HCT116 (cell line): ENCODE results near the gene LRRC3C. TPM values are rescaled to one million over a fixed set of nuclear protein-coding genes. Genes with fewer than 3 reads are reported as not detected.

Experiments
- ATAC-seq: fragments of 200-7000 bp; cut with Tn5 transposase; 2 replicates; pipeline ENCODE4 v1.9.1; 2020; ENCODE audit warnings: mild to moderate bottlenecking, moderate library complexity
- BruUV-seq: library from RNA; stranded (reverse); fragments of 400-500 nt; replicated peaks from 2 replicates; lab custom pipeline; 2021; lab: Mats Ljungman, UMichigan
- CTCF ChIA-PET: fragments of 300-600 bp; sonication (Branson Sonifier 250); formaldehyde crosslinking; loops from one replicate; lab custom pipeline; 2021; ENCODE audit warnings: antibody characterized with exemption; lab: Charles Lee
- POLR2A ChIA-PET: fragments of 300-600, 350-600 bp; sonication (Branson Sonifier 250); formaldehyde crosslinking; loops from one replicate; lab custom pipeline; 2021; ENCODE audit warnings: antibody characterized with exemption; lab: Charles Lee
- RAD21 ChIA-PET, 2 experiments: fragments of 300-600 bp; sonication (Branson Sonifier 250); formaldehyde crosslinking; loops; one replicate each; lab custom pipeline; 2023; ENCODE audit warnings: low total read pairs in 2 of 2; ENCODE audit not compliant: uncharacterized antibody in 2 of 2, unreplicated experiment in 2 of 2, low non-redundant PET in 1 of 2; lab: Charles Lee
- DNase-seq: peaks from one replicate; pipeline ENCODE4 v3.0.0-alpha.2; 2010; ENCODE audit warnings: low read depth, low spot score
- H2AFZ ChIP-seq: fragments of 200-600 bp; shearing (Covaris generic), sonication (generic); 2 replicates; pipeline ENCODE4 v1.6.1; 2017; ENCODE audit warnings: low read depth, mixed run types, mixed read lengths, antibody characterized with exemption, low read length; ENCODE audit not compliant: poor library complexity, severe bottlenecking
- H3K27ac ChIP-seq: 2 replicates; pipeline ENCODE4 v1.5.1; 2012; ENCODE audit warnings: low read depth, low read length
- H3K27me3 ChIP-seq: fragments of 200-600 bp; sonication (generic); 2 replicates; pipeline ENCODE4 v1.6.1; 2016; ENCODE audit warnings: mixed run types, low read length, mixed read lengths; ENCODE audit not compliant: insufficient read depth
- H3K36me3 ChIP-seq, 2 experiments: fragments of 200-500 bp in 1 of 2; fragments of 200-600 bp in 1 of 2; sonication (Bioruptor generic) in 1 of 2; sonication (generic) in 1 of 2; 2 replicates each; pipeline versions ENCODE4 v1.5.1 to v1.6.1; 2014 to 2016; ENCODE audit warnings: low read length in 2 of 2, inconsistent platforms in 1 of 2, mixed read lengths in 1 of 2, mixed run types in 1 of 2; ENCODE audit not compliant: insufficient read depth in 2 of 2, control insufficient read depth in 1 of 2
- H3K4me1 ChIP-seq, 2 experiments: fragments of 200-600 bp in 1 of 2; sonication (generic) in 1 of 2; 2 replicates each; pipeline versions ENCODE4 v1.5.1 to v1.6.1; 2012 to 2017; ENCODE audit warnings: low read length in 2 of 2, inconsistent platforms in 1 of 2, mild to moderate bottlenecking in 1 of 2, mixed read lengths in 1 of 2, mixed run types in 1 of 2, moderate library complexity in 1 of 2; ENCODE audit not compliant: insufficient read depth in 2 of 2, control insufficient read depth in 1 of 2
- H3K4me2 ChIP-seq: fragments of 200-600 bp; sonication (generic); 2 replicates; pipeline ENCODE4 v1.6.1; 2017; ENCODE audit warnings: mixed run types, low read length, mixed read lengths
- H3K4me3 ChIP-seq, 2 experiments: fragments of 200-600 bp in 1 of 2; sonication (generic) in 1 of 2; replicated peaks in 1 of 2; 2 replicates each; pipeline ENCODE4 v1.5.1; 2011 to 2016; ENCODE audit warnings: low read length in 2 of 2, control low read depth in 1 of 2, low read depth in 1 of 2, mild to moderate bottlenecking in 1 of 2, mixed read lengths in 1 of 2, mixed run types in 1 of 2
- H3K79me2 ChIP-seq: fragments of 200-600 bp; sonication (generic); 2 replicates; pipeline ENCODE4 v1.6.1; 2017; ENCODE audit warnings: mild to moderate bottlenecking, mixed run types, low read length, moderate library complexity, mixed read lengths; ENCODE audit not compliant: insufficient read depth
- H3K9ac ChIP-seq: fragments of 200-600 bp; sonication (generic); 2 replicates; pipeline ENCODE4 v1.6.1; 2016; ENCODE audit warnings: low read length, mixed read lengths
- H3K9me2 ChIP-seq: fragments of 200-600 bp; sonication (generic), shearing (Covaris generic); 2 replicates; pipeline ENCODE4 v1.6.1; 2017; ENCODE audit warnings: mixed run types, mild to moderate bottlenecking, moderate library complexity; ENCODE audit not compliant: insufficient read depth
- H3K9me3 ChIP-seq, 2 experiments: fragments of 200-500 bp in 1 of 2; fragments of 200-600 bp in 1 of 2; sonication (Bioruptor generic) in 1 of 2; sonication (generic) in 1 of 2; 2 replicates each; pipeline ENCODE4 v1.6.1; 2014 to 2017; ENCODE audit warnings: low read length in 2 of 2, mixed read lengths in 2 of 2, inconsistent platforms in 1 of 2, low read depth in 1 of 2, mild to moderate bottlenecking in 1 of 2, mixed run types in 1 of 2, moderate library complexity in 1 of 2; ENCODE audit not compliant: control insufficient read depth in 1 of 2, insufficient read depth in 1 of 2
- H4K20me1 ChIP-seq: fragments of 200-600 bp; sonication (generic), shearing (Covaris generic); 2 replicates; pipeline ENCODE4 v1.6.1; 2017; ENCODE audit warnings: mixed run types, mild to moderate bottlenecking, moderate library complexity; ENCODE audit not compliant: insufficient read depth
- CBX3 ChIP-seq: IDR thresholded peaks from 2 replicates; pipeline ENCODE4 v1.6.1; 2012; ENCODE audit warnings: low read depth
- CEBPB ChIP-seq: IDR thresholded peaks from 2 replicates; pipeline ENCODE4 v1.6.1; 2012; ENCODE audit warnings: low read depth
- ELF1 ChIP-seq: IDR thresholded peaks from 2 replicates; pipeline ENCODE4 v1.6.1; 2012; ENCODE audit warnings: low read depth, borderline replicate concordance
- EZH2 ChIP-seq: fragments of 200-600 bp; sonication (generic); IDR thresholded peaks from 2 replicates; pipeline ENCODE4 v1.6.1; 2017; ENCODE audit warnings: antibody characterized with exemption, mixed run types
- FOSL1 ChIP-seq: IDR thresholded peaks from 2 replicates; pipeline ENCODE4 v1.6.1; 2012; ENCODE audit warnings: low read depth
- RAD21 ChIP-seq: IDR thresholded peaks from 2 replicates; pipeline ENCODE4 v1.6.1; 2012; ENCODE audit warnings: low read depth, mild to moderate bottlenecking
- SIN3A ChIP-seq: IDR thresholded peaks from 2 replicates; pipeline ENCODE4 v1.6.1; 2012; ENCODE audit warnings: low read depth
- SP1 ChIP-seq: IDR thresholded peaks from 2 replicates; pipeline ENCODE4 v1.6.1; 2012; ENCODE audit warnings: low read depth
- SRF ChIP-seq: IDR thresholded peaks from 2 replicates; pipeline ENCODE4 v1.6.1; 2012; ENCODE audit warnings: low read depth
- TCF7L2 ChIP-seq: IDR thresholded peaks from 2 replicates; pipeline ENCODE4 v1.7.0; 2011; ENCODE audit warnings: borderline replicate concordance, inconsistent platforms; ENCODE audit not compliant: insufficient read depth, insufficient read length; ENCODE audit errors: extremely low read depth
- ZFX ChIP-seq: fragments of 450-650 bp; IDR thresholded peaks from 2 replicates; pipeline ENCODE4 v1.6.1; 2017
- ZNF274 ChIP-seq: fragments of 200-500 bp; sonication (Bioruptor generic); IDR thresholded peaks from 2 replicates; pipeline ENCODE4 v1.6.1; 2014; ENCODE audit warnings: mild to moderate bottlenecking, low read depth, low read length, inconsistent platforms
- intact Hi-C: fragments of 100-400 bp; cut with micrococcal nuclease; formaldehyde crosslinking; loops from 2 replicates; pipeline ENCODE4 v1.10.0; 2022
- total RNA-seq: library from RNA; stranded (reverse); gene quantifications from one replicate; pipeline ENCODE4 v1.2.1, GENCODE V29; 2021; ENCODE audit not compliant: unreplicated experiment
- TF ChIP-seq, protein P1 (sequence below): IDR thresholded peaks from 2 replicates; pipeline ENCODE4 v1.6.1; 2012
- TF ChIP-seq, protein P2 (sequence below), 3 experiments: fragments of 200-600 bp in 1 of 3; sonication (generic) in 1 of 3; IDR thresholded peaks in 2 of 3; conservative IDR thresholded peaks in 1 of 3; 2 replicates each; pipeline ENCODE4 v1.5.1; 2012 to 2017; ENCODE audit warnings: low read depth in 2 of 3, low read length in 2 of 3, antibody characterized with exemption in 1 of 3, borderline replicate concordance in 1 of 3, control low read depth in 1 of 3, mild to moderate bottlenecking in 1 of 3, mixed read lengths in 1 of 3, mixed run types in 1 of 3, moderate library complexity in 1 of 3; ENCODE audit not compliant: insufficient read depth in 1 of 3
- TF ChIP-seq, protein P3 (sequence below): IDR thresholded peaks from 2 replicates; pipeline ENCODE4 v1.6.1; 2011; ENCODE audit warnings: mild to moderate bottlenecking, low read length, moderate library complexity; ENCODE audit not compliant: insufficient replicate concordance; ENCODE audit errors: extremely low read depth

LRRC3C gene
- total RNA-seq, 1 experiment from 2014 or later, result not detected

DNA sequence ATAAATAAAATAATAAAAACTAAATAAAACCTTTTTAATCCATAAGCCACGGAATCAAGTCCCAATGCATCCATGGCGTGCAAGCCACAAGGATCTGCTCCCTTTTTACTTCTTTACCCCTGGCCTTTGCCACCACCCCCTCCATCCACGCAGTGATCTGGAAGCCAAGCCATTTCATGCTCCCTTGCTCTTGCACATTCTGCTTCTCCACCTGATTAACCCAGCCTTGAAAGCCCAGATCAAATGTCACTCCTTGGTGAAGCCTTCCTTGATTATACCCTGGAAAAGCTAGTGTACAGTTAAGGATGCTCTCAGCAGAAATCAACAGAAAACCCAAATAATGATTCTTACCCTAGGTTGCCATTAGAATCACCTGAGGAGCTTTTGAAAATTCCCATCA is 9.9 kb downstream of the LRRC3C start:
- no peaks in the 10 kb centered on the region for H3K27me3 ChIP-seq
- POLR2A ChIA-PET, result no interaction called here

More for the DNA sequence above, 9.9 kb downstream of the LRRC3C start:
- no peaks in the 10 kb centered on the region for H4K20me1 ChIP-seq
- H3K4me2 ChIP-seq, result no peak overlapping the region
- no peak overlapping the region for H3K4me3 ChIP-seq
- no peak for DNase-seq
- no peak overlapping the region for H2AFZ ChIP-seq
- H3K27ac ChIP-seq, result no peak overlapping the region
- TF ChIP-seq RAD21 (no peak), SIN3A (no peak), TCF7L2 (no peak), SRF (no peak), ELF1 (no peak), CEBPB (no peak), ZNF274 (no peak), SP1 (no peak), ZFX (no peak), FOSL1 (no peak), EZH2 (no peak), CBX3 (no peak)
- TF ChIP-seq, protein P1, sequence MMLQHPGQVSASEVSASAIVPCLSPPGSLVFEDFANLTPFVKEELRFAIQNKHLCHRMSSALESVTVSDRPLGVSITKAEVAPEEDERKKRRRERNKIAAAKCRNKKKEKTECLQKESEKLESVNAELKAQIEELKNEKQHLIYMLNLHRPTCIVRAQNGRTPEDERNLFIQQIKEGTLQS, result no peak
- TF ChIP-seq, protein P2, sequence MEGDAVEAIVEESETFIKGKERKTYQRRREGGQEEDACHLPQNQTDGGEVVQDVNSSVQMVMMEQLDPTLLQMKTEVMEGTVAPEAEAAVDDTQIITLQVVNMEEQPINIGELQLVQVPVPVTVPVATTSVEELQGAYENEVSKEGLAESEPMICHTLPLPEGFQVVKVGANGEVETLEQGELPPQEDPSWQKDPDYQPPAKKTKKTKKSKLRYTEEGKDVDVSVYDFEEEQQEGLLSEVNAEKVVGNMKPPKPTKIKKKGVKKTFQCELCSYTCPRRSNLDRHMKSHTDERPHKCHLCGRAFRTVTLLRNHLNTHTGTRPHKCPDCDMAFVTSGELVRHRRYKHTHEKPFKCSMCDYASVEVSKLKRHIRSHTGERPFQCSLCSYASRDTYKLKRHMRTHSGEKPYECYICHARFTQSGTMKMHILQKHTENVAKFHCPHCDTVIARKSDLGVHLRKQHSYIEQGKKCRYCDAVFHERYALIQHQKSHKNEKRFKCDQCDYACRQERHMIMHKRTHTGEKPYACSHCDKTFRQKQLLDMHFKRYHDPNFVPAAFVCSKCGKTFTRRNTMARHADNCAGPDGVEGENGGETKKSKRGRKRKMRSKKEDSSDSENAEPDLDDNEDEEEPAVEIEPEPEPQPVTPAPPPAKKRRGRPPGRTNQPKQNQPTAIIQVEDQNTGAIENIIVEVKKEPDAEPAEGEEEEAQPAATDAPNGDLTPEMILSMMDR (IDR thresholded peaks at IDR 0.05 in 2 of 3, conservative IDR thresholded peaks at IDR 0.05 in 1 of 3; ENCODE audit: borderline replicate concordance in 1 of 3, insufficient read depth in 1 of 3, low read depth in 2 of 3, low read length in 2 of 3), result no peak
- TF ChIP-seq, protein P3, sequence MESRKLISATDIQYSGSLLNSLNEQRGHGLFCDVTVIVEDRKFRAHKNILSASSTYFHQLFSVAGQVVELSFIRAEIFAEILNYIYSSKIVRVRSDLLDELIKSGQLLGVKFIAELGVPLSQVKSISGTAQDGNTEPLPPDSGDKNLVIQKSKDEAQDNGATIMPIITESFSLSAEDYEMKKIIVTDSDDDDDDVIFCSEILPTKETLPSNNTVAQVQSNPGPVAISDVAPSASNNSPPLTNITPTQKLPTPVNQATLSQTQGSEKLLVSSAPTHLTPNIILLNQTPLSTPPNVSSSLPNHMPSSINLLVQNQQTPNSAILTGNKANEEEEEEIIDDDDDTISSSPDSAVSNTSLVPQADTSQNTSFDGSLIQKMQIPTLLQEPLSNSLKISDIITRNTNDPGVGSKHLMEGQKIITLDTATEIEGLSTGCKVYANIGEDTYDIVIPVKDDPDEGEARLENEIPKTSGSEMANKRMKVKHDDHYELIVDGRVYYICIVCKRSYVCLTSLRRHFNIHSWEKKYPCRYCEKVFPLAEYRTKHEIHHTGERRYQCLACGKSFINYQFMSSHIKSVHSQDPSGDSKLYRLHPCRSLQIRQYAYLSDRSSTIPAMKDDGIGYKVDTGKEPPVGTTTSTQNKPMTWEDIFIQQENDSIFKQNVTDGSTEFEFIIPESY, result no peak
- TF ChIP-seq, all 23 proteins: peak for 0
- H3K9me2 ChIP-seq, result no peaks in the 10 kb centered on the region
- H3K9me3 ChIP-seq, result no peaks in the 10 kb centered on the region
- H3K36me3 ChIP-seq, result no peaks in the 10 kb centered on the region
- H3K9ac ChIP-seq, result no peak overlapping the region
- H3K79me2 ChIP-seq, result no peaks in the 10 kb centered on the region
- peaks cover 11 to 16% of the 10 kb centered on the region in 2 experiments for H3K4me1 ChIP-seq
- intact Hi-C loops, result no loop called here
- ChIA-PET CTCF (no interaction called here), RAD21 (no interaction called here)
- no TSS peak for BruUV-seq
- ATAC-seq, result no peak
